Thyroid gland (tissue), 4 donors: Measurements from ENCODE around the gene ANKRD52. TPM values are rescaled to one million over a fixed set of nuclear protein-coding genes. Genes with fewer than 3 reads are reported as not detected.

Experiments used
- DNase-seq, 2 donors: peaks; one replicate each; pipeline ENCODE4 v3.0.0-alpha.2; 2019
- H3K27ac ChIP-seq, 3 donors: fragments of 200-600 bp; sonication (generic); 1 replicate in 2 of 3; 2 replicates in 1 of 3; pipeline ENCODE4 v1.5.1; 2016 to 2019; ENCODE audit warnings: mild to moderate bottlenecking in 1 of 3, moderate library complexity in 1 of 3
- H3K27me3 ChIP-seq: fragments of 200-600 bp; sonication (generic); one replicate; pipeline ENCODE4 v1.5.1; 2019
- H3K36me3 ChIP-seq, 2 donors: fragments of 200-600 bp; sonication (generic); one replicate each; pipeline ENCODE4 v1.5.1; 2016 to 2019
- H3K4me1 ChIP-seq, 2 donors: fragments of 200-600 bp; sonication (generic); one replicate each; pipeline ENCODE4 v1.5.1; 2017 to 2019
- H3K4me3 ChIP-seq, 3 donors: fragments of 200-600 bp; sonication (generic); replicated peaks in 1 of 3; 1 replicate in 2 of 3; 2 replicates in 1 of 3; pipeline ENCODE4 v1.5.1; 2016; ENCODE audit warnings: mild to moderate bottlenecking in 1 of 3
- H3K9me3 ChIP-seq: fragments of 200-600 bp; sonication (generic); one replicate; pipeline ENCODE4 v1.5.1; 2017
- POLR2A ChIP-seq, 2 donors: fragments of 450-650 bp; IDR thresholded peaks; one replicate each; pipeline ENCODE4 v1.6.1; 2017; ENCODE audit warnings: antibody characterized with exemption in 2 of 2, mild to moderate bottlenecking in 2 of 2, moderate library complexity in 1 of 2
- WGBS, 2 donors: methylation state at CpG; one replicate each; pipeline ENCODE4 v1.1.5; 2017; 5-methylcytosine and 5-hydroxymethylcytosine counted together
- intact Hi-C: fragments of 100-400 bp; cut with DNase I; formaldehyde crosslinking; loops from one replicate; pipeline ENCODE4 v1.15.1; 2023
- total RNA-seq, 4 donors: library from RNA; depleted of rRNA; stranded (reverse); fragments of >200 nt; gene quantifications; one replicate each; pipeline ENCODE4 v1.2.3, GENCODE V29; 2016
- TF ChIP-seq, protein P1 (sequence below), 6 experiments: fragments of 200-600 bp in 3 of 6; fragments of 450-650 bp in 3 of 6; sonication (generic) in 3 of 6; IDR thresholded peaks; one replicate each; pipeline ENCODE4 v1.5.1; 2016 to 2019; ENCODE audit warnings: antibody characterized with exemption in 6 of 6, mild to moderate bottlenecking in 2 of 6, inconsistent platforms in 1 of 6, moderate library complexity in 1 of 6

Gene ANKRD52
- total RNA-seq, 4 donors from 2014 or later = 15.9 to 22.3 (median 18.3) TPM

DNA sequence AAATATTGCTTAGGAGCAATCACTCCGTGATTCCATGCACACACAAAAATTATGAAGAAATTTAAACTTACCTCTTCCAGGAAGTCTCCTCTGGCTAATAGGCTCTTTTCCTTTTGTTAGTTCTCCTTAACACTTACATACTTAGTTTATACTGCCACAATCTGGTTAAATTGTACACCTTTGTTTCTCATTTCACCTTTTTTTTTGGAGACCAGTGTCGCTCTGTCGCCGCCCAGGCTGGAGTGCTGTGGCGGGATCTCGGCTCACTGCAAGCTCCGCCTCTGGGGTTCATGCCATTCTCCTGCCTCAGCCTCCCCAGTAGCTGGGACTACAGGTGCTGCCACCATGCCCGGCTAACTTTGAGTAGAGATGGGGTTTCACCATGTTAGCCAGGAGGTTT is 2.2 kb upstream of the ANKRD52 start:
- no peaks in the 10 kb centered on the region for H3K27me3 ChIP-seq
- H3K4me3 ChIP-seq = no peak overlapping the region
- H3K4me1 ChIP-seq = peaks cover 10 to 20% of the 10 kb centered on the region in 2 donors
- DNase-seq = no peak
- TF ChIP-seq, protein P1, sequence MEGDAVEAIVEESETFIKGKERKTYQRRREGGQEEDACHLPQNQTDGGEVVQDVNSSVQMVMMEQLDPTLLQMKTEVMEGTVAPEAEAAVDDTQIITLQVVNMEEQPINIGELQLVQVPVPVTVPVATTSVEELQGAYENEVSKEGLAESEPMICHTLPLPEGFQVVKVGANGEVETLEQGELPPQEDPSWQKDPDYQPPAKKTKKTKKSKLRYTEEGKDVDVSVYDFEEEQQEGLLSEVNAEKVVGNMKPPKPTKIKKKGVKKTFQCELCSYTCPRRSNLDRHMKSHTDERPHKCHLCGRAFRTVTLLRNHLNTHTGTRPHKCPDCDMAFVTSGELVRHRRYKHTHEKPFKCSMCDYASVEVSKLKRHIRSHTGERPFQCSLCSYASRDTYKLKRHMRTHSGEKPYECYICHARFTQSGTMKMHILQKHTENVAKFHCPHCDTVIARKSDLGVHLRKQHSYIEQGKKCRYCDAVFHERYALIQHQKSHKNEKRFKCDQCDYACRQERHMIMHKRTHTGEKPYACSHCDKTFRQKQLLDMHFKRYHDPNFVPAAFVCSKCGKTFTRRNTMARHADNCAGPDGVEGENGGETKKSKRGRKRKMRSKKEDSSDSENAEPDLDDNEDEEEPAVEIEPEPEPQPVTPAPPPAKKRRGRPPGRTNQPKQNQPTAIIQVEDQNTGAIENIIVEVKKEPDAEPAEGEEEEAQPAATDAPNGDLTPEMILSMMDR (IDR thresholded peaks at IDR 0.05) = no peak
- no peak for TF ChIP-seq POLR2A (IDR thresholded peaks at IDR 0.05)
- H3K27ac ChIP-seq = no peak overlapping the region
- H3K9me3 ChIP-seq = no peaks in the 10 kb centered on the region
- peaks cover 6 to 7% of the 10 kb centered on the region in 2 donors for H3K36me3 ChIP-seq
- intact Hi-C loops = no loop called here
- 93 to 95% methylated on average over 8 of the region's 8 CpGs for WGBS, 2 donors

DNA sequence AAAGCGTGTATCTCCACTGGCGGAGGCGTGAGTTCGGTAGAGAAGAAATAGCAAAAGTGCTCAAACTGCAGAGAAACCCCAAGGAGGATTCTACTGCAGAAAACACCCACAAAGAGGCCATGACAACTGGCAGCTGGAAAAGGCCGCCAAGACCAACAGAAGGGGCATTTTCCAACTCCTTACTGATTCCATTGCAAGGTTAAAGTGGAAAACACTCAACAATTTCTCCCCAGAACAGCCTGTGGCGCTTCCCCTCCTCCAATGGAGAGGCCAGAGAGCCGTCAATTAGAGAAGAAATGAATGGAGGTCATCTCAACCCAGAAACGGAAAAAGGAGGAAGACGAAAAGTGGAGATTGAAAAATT is 618 bp upstream of the ANKRD52 start:
- Histone ChIP-seq H3K4me3 (peak overlapping the region; percentile 67 to 92 (median 78)), H3K9me3 (no peaks in the 10 kb centered on the region), H3K4me1 (peaks cover 10 to 20% of the 10 kb centered on the region in 2 donors), H3K27me3 (no peaks in the 10 kb centered on the region), H3K36me3 (peaks cover 19 to 21% of the 10 kb centered on the region in 2 donors), H3K27ac (peak overlapping the region; percentile 77 to 86 (median 83))
- no peak for DNase-seq
- intact Hi-C loops = no loop called here
- TF ChIP-seq, protein P1 (IDR thresholded peaks at IDR 0.05) = no peak
- no peak for TF ChIP-seq POLR2A (IDR thresholded peaks at IDR 0.05)
- 14 to 17% methylated on average over 9 of the region's 9 CpGs for WGBS, 2 donors

DNA sequence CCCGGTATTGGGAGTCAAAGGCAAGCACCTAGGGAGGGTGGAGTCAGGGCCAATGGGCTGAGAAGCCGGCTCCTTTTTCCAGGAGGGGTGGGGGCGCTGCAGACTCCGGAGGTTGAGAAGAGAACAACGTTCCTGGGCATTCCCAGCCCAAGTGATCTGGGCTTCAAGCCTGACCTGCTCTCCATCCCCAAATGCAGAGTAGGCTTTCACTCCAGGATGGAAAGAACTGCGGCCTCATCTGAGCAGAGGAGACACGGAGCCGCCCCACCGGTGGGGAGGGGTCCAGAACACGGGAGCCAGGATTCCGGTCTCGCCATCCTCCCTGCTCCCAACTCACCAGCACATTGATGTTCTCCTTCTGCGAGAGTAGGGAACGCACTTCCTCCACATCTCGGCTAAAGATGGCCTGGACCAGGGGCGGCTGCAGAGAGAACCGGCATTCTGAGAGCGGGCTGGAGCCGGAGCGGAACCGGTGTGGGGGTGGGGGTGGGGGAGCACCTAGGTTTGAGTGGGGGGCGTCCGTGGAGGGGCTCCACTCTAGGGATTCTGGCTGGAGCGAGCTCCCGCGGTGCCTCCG is 605 bp downstream of the ANKRD52 start:
- H3K27ac ChIP-seq = peak overlapping the region; percentile 77 to 86 (median 83)
- peak overlapping the region; percentile 67 to 92 (median 78) for H3K4me3 ChIP-seq
- H3K4me1 ChIP-seq = peaks cover 10 to 20% of the 10 kb centered on the region in 2 donors
- no peak for TF ChIP-seq POLR2A (IDR thresholded peaks at IDR 0.05)
- TF ChIP-seq, protein P1 (IDR thresholded peaks at IDR 0.05) = no peak
- H3K36me3 ChIP-seq = peaks cover 31 to 33% of the 10 kb centered on the region in 2 donors
- no peaks in the 10 kb centered on the region for H3K9me3 ChIP-seq
- WGBS, 2 donors = 0% methylated on average over 6 to 13 of the region's 27 CpGs
- intact Hi-C loops = no loop called here
- peak; percentile 17 to 23 for DNase-seq
- H3K27me3 ChIP-seq = no peaks in the 10 kb centered on the region

DNA sequence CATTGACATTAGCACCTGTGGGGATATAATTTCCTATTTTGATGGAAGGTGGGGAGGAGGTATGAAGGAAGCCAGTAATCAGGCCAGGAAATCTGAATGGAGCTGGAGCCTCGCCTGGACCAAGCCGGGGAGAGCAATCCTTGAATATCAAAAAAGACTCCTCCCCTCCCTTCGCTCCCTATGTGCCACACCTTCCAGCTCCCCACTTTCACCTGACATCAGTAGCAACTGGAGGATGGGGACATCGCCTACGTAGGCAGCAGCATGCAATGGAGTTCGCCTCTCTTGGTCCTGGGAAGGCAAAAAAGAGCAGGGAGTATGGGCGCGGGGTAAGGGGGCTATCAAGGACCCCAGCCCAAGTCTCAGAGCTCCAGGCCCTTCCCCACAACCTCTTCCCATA is 1.1 kb downstream of the ANKRD52 start:
- no peak for TF ChIP-seq POLR2A (IDR thresholded peaks at IDR 0.05)
- TF ChIP-seq, protein P1 (IDR thresholded peaks at IDR 0.05) = no peak
- H3K4me1 ChIP-seq = peaks cover 10 to 20% of the 10 kb centered on the region in 2 donors
- H3K4me3 ChIP-seq = peak overlapping the region in 2 of 3 donors; percentile 67 to 92
- H3K36me3 ChIP-seq = peaks cover 36 to 38% of the 10 kb centered on the region in 2 donors
- WGBS, 2 donors = 67% methylated on average over 8 of the region's 8 CpGs
- H3K27me3 ChIP-seq = no peaks in the 10 kb centered on the region
- no peak for DNase-seq
- no peak overlapping the region for H3K27ac ChIP-seq
- intact Hi-C loops = no loop called here
- no peaks in the 10 kb centered on the region for H3K9me3 ChIP-seq

DNA sequence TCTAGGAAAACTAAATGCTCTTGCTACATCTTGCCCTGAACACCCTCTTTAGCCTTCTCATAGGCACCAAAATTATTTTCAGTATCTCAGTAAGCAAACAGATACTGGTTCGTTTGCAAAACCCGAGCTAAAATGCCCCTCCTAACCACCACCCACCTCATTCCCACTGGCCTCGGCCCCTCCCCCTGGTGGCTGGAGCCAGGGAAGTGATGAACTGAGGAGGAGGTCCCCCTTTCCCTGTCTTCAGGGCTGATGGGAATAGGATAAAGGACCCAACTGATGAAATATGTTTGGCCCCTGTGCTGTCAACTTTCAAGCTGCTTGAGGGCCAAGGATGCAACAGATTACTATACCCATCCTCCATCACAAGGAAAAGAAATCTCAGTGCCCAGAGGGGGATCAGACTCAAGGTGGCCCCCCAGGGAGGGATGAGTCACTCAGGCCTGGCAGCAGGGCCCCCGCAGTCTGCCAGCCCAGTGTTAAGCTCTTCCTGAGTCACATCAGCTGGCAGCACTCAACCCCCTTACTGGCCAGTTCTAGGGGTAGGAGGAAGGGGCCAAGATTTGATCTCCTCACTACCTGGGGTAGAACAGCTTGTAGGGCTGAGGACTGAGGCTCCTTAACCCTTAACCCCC is 1.7 kb downstream of the ANKRD52 start:
- peaks cover 42 to 43% of the 10 kb centered on the region in 2 donors for H3K36me3 ChIP-seq
- peaks cover 10 to 20% of the 10 kb centered on the region in 2 donors for H3K4me1 ChIP-seq
- DNase-seq = no peak
- no peak overlapping the region for H3K27ac ChIP-seq
- intact Hi-C loops = no loop called here
- no peaks in the 10 kb centered on the region for H3K27me3 ChIP-seq
- H3K4me3 ChIP-seq = no peak overlapping the region
- no peaks in the 10 kb centered on the region for H3K9me3 ChIP-seq
- 44 to 47% methylated on average over 4 of the region's 4 CpGs for WGBS, 2 donors
- TF ChIP-seq, protein P1 (IDR thresholded peaks at IDR 0.05) = no peak
- no peak for TF ChIP-seq POLR2A (IDR thresholded peaks at IDR 0.05)
